ENCODE results near the gene SLC49A4.

The SLC49A4 gene

GRCh38 chr3:122930063-122930997 is 135.5 kb downstream of the SLC49A4 start:
- no peak for DNase-seq

All from NCI-H1694 (cell line).